HL-60 (cell line): ENCODE measurements around the gene ENKUR.

Experiments
- CTCF ChIP-seq: IDR thresholded peaks from one replicate; pipeline ENCODE4 v1.5.1; 2011; ENCODE audit warnings: low read length, control low read depth, inconsistent platforms; ENCODE audit not compliant: insufficient read depth
- GABPA ChIP-seq: IDR thresholded peaks from 2 replicates; pipeline ENCODE4 v1.6.1; 2012; ENCODE audit warnings: low read depth
- POLR2AphosphoS5 ChIP-seq: IDR thresholded peaks from 2 replicates; pipeline ENCODE4 v1.6.1; 2012; ENCODE audit warnings: low read depth
- REST ChIP-seq: IDR thresholded peaks from 2 replicates; pipeline ENCODE4 v1.6.1; 2012; ENCODE audit warnings: low read depth; ENCODE audit not compliant: insufficient replicate concordance
- SPI1 ChIP-seq: IDR thresholded peaks from 2 replicates; pipeline ENCODE4 v1.6.1; 2012; ENCODE audit warnings: low read depth, mild to moderate bottlenecking, borderline replicate concordance

GRCh38 chr10:25016376-25017153 is 607 bp upstream of the ENKUR start, which contains the start of gene THNSL1:
- TF ChIP-seq CTCF (no peak), REST (no peak), POLR2AphosphoS5 (no peak), GABPA (no peak), SPI1 (no peak)
